Neural progenitor cell (in vitro differentiated cells): ENCODE data around the gene GGA3.

Source experiments
- CTCF ChIP-seq: fragments of 200-600 bp; sonication (generic); IDR thresholded peaks from 2 replicates; pipeline ENCODE4 v1.5.1; 2017; ENCODE audit warnings: antibody characterized with exemption, mild to moderate bottlenecking
- EZH2 ChIP-seq: fragments of 200-600 bp; sonication (generic); IDR thresholded peaks from 2 replicates; pipeline ENCODE4 v1.6.1; 2017; ENCODE audit warnings: antibody characterized with exemption, mild to moderate bottlenecking, moderate library complexity
- EZH2phosphoT487 ChIP-seq: fragments of 200-600 bp; sonication (generic); IDR thresholded peaks from 2 replicates; pipeline ENCODE4 v1.6.1; 2017; ENCODE audit warnings: antibody characterized with exemption

DNA sequence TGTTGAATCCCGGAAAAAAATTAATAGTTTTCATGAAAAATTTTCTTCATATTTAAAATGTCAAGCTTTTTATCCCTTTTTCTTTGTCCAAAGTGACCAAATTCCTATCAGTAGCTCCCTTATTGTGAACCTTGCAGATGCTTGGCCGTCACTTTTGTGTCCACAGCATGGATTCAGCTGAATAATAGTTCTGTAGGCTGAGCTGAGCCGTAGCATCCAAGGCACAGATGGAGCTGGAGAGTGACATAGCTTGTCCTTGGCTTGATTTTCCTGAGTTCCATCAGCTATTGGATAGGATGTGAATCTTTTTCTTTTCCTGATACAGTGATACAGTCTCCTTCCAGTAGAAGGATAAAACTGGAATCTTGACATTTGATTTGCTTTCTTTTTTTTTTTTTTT, 52.3 kb downstream of the GGA3 start:
- no peak for TF ChIP-seq CTCF
- TF ChIP-seq EZH2, result no peak
- no peak for TF ChIP-seq EZH2phosphoT487
